Skeletal muscle tissue (tissue), 4 donors: ENCODE results near the gene NSMF. TPM values are rescaled to one million over a fixed set of nuclear protein-coding genes. Genes with fewer than 3 reads are reported as not detected.

Experiments used
- H3K27ac ChIP-seq: one replicate; pipeline ENCODE4 v1.7.0; 2013; ENCODE audit warnings: mild to moderate bottlenecking, low read depth, low read length, inconsistent platforms
- H3K27me3 ChIP-seq, 3 donors: one replicate each; pipeline ENCODE4 v1.7.0; 2013; ENCODE audit warnings: low read length in 3 of 3; ENCODE audit not compliant: control insufficient read depth in 3 of 3, insufficient read depth in 3 of 3
- H3K36me3 ChIP-seq, 3 donors: one replicate each; pipeline ENCODE4 v1.7.0; 2013; ENCODE audit warnings: low read length in 3 of 3; ENCODE audit not compliant: control insufficient read depth in 3 of 3, insufficient read depth in 3 of 3
- H3K4me1 ChIP-seq, 3 donors: one replicate each; pipeline ENCODE4 v1.7.0; 2013; ENCODE audit warnings: low read length in 3 of 3, mild to moderate bottlenecking in 3 of 3; ENCODE audit not compliant: control insufficient read depth in 3 of 3, insufficient read depth in 3 of 3
- H3K4me3 ChIP-seq, 3 donors: one replicate each; pipeline ENCODE4 v1.7.0; 2013; ENCODE audit warnings: low read length in 3 of 3
- H3K9ac ChIP-seq, 3 donors: one replicate each; pipeline ENCODE4 v1.7.0; 2013; ENCODE audit warnings: low read length in 3 of 3, mild to moderate bottlenecking in 3 of 3, moderate library complexity in 2 of 3, low read depth in 1 of 3
- H3K9me3 ChIP-seq, 3 donors: one replicate each; pipeline ENCODE4 v1.7.0; 2013; ENCODE audit warnings: low read length in 3 of 3; ENCODE audit not compliant: control insufficient read depth in 3 of 3
- total RNA-seq: library from RNA; depleted of rRNA; stranded (reverse); fragments of >200 nt; gene quantifications from one replicate; pipeline ENCODE4 v1.2.3, GENCODE V29; 2014
- donor health status: Osteomylitis.

Gene NSMF
- total RNA-seq, 1 donor from 2014 or later, result 4.2 TPM

- no peaks in the 10 kb centered on the region for H3K9me3 ChIP-seq
- peaks cover 6 to 26% (median 15%) of the 10 kb centered on the region in 3 donors for H3K4me1 ChIP-seq
- H3K27ac ChIP-seq, result no peak overlapping the region
- H3K27me3 ChIP-seq, result no peaks in the 10 kb centered on the region
- H3K36me3 ChIP-seq, result peaks cover 3 to 19% (median 13%) of the 10 kb centered on the region in 3 donors
- peak overlapping the region; percentile 55 to 75 (median 72) for H3K9ac ChIP-seq
- H3K4me3 ChIP-seq, result peak overlapping the region; percentile 64 to 76 (median 70)
Observed at GRCh38 chr9:137459601-137460362, 648 bp upstream of the NSMF start.

- Histone ChIP-seq H3K9ac (peak overlapping the region in 2 of 3 donors; percentile 53 to 70), H3K4me1 (peaks cover 6 to 32% (median 20%) of the 10 kb centered on the region in 3 donors), H3K27me3 (no peaks in the 10 kb centered on the region), H3K36me3 (peaks cover 3 to 19% (median 13%) of the 10 kb centered on the region in 3 donors), H3K27ac (no peak overlapping the region), H3K9me3 (no peaks in the 10 kb centered on the region), H3K4me3 (peak overlapping the region; percentile 30 to 58 (median 58))
Observed at GRCh38 chr9:137458194-137459151, 661 bp downstream of the NSMF start.

- no peak overlapping the region for H3K27ac ChIP-seq
- no peak overlapping the region for H3K4me3 ChIP-seq
- no peaks in the 10 kb centered on the region for H3K27me3 ChIP-seq
- H3K9me3 ChIP-seq, result no peaks in the 10 kb centered on the region
- peak overlapping the region in 1 of 3 donors; percentile 70 for H3K9ac ChIP-seq
- H3K36me3 ChIP-seq, result peaks cover 2 to 14% (median 11%) of the 10 kb centered on the region in 3 donors
- H3K4me1 ChIP-seq, result peaks cover 6 to 32% (median 20%) of the 10 kb centered on the region in 3 donors
Observed at GRCh38 chr9:137457406-137458193, 1.5 kb downstream of the NSMF start.

- H3K27ac ChIP-seq, result no peak overlapping the region
- peaks cover 2 to 14% (median 11%) of the 10 kb centered on the region in 3 donors for H3K36me3 ChIP-seq
- H3K4me1 ChIP-seq, result peaks cover 6 to 32% (median 20%) of the 10 kb centered on the region in 3 donors
- no peaks in the 10 kb centered on the region for H3K27me3 ChIP-seq
- H3K4me3 ChIP-seq, result no peak overlapping the region
- H3K9me3 ChIP-seq, result no peaks in the 10 kb centered on the region
- H3K9ac ChIP-seq, result no peak overlapping the region
Observed at GRCh38 chr9:137456864-137457405, 2.2 kb downstream of the NSMF start.

GRCh38 chr9:137456061-137456863, 2.9 kb downstream of the NSMF start:
- no peaks in the 10 kb centered on the region for H3K9me3 ChIP-seq
- H3K27ac ChIP-seq, result no peak overlapping the region
- no peak overlapping the region for H3K9ac ChIP-seq
- no peaks in the 10 kb centered on the region for H3K27me3 ChIP-seq
- no peak overlapping the region for H3K4me3 ChIP-seq
- H3K4me1 ChIP-seq, result peaks cover 6 to 32% (median 20%) of the 10 kb centered on the region in 3 donors
- H3K36me3 ChIP-seq, result peaks cover 2 to 14% (median 11%) of the 10 kb centered on the region in 3 donors

GRCh38 chr9:137455359-137455991, 3.7 kb downstream of the NSMF start:
- Histone ChIP-seq H3K9me3 (no peaks in the 10 kb centered on the region), H3K27ac (no peak overlapping the region), H3K9ac (no peak overlapping the region), H3K27me3 (no peaks in the 10 kb centered on the region), H3K4me3 (no peak overlapping the region), H3K4me1 (peaks cover 6 to 32% (median 20%) of the 10 kb centered on the region in 3 donors), H3K36me3 (peaks cover 2 to 8% (median 7%) of the 10 kb centered on the region in 3 donors)

GRCh38 chr9:137454597-137455358, 4.4 kb downstream of the NSMF start:
- Histone ChIP-seq H3K4me3 (peak overlapping the region; percentile 29 to 59 (median 36)), H3K36me3 (peaks cover 2 to 6% (median 4%) of the 10 kb centered on the region in 3 donors), H3K27ac (no peak overlapping the region), H3K27me3 (no peaks in the 10 kb centered on the region), H3K9ac (peak overlapping the region in 2 of 3 donors; percentile 3 to 33), H3K9me3 (no peaks in the 10 kb centered on the region), H3K4me1 (peaks cover 4 to 26% (median 19%) of the 10 kb centered on the region in 3 donors)

GRCh38 chr9:137454145-137454596, 5.0 kb downstream of the NSMF start:
- H3K27me3 ChIP-seq, result no peaks in the 10 kb centered on the region
- no peak overlapping the region for H3K27ac ChIP-seq
- H3K36me3 ChIP-seq, result peaks cover 2 to 7% (median 4%) of the 10 kb centered on the region in 3 donors
- peak overlapping the region; percentile 29 to 59 (median 36) for H3K4me3 ChIP-seq
- H3K4me1 ChIP-seq, result peaks cover 0 to 21% (median 15%) of the 10 kb centered on the region in 3 donors
- H3K9ac ChIP-seq, result peak overlapping the region in 2 of 3 donors; percentile 3 to 33
- H3K9me3 ChIP-seq, result no peaks in the 10 kb centered on the region
